HG03060 (cell line): ENCODE results near the gene RAB21.
"Not testable (repeated sequence)": the region's sequence is repeated elsewhere in the genome, so short reads cannot be mapped to it uniquely, and the experiment has no call there.

Source experiments
- ATAC-seq: cut with Tn5 transposase; IDR thresholded peaks from one replicate; pipeline ENCODE4 v1.9.1; 2021; ENCODE audit warnings: low read depth, moderate number of reproducible peaks; ENCODE audit not compliant: unreplicated experiment

The RAB21 gene

DNA sequence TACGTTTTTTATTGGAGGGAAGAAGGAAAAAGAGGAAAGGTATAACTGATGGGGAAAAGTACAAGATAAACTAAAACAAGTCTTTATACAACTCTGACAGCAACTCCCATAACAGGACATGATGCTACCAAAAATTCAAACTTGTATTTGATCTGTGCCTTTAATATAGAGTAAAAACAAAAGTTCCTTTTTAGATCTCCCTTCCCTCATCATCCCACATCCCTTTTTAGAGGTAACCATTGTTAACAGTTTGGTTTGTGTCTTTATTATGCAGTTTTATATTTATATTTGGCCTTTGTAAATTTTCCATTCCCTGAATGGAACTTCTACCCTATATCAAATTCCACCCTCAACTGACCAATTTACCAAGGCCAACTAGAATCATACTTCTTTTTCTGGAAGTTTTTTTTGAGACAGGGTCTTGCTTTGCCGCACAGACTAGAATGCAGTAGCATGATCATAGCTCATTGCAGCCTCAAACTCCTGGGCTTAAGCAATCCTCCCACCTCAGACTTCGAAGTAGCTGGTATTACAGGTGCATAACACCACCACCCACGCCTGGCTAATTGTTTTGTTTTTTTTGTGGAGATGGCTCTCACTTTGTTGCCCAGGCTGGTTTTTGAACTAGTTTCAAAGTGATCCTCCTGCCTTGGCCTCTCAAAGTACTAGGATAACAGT, 36.9 kb downstream of the RAB21 start:
- no peak for ATAC-seq

- no peak for ATAC-seq
Observed at GRCh38 chr12:71792599-71792998, 37.9 kb downstream of the RAB21 start.

DNA sequence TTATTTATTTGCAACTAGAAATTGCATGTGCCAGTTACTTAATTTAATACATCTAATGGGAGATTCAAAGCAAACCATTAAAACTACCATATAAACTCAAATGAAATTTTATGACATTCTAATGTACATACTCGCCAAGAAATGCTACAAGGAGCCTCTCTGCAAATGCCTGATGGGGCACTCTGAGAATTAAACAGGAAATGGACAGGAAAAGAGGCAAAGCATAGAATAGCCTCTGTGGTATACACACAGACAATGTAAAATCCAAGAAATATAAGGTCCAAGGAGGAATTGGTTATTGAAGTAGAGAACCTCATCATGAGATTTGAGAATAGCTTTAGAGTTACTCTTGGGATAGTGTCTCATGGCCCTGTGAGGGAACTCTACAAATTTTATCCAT, 41.2 kb downstream of the RAB21 start:
- no peak for ATAC-seq

DNA sequence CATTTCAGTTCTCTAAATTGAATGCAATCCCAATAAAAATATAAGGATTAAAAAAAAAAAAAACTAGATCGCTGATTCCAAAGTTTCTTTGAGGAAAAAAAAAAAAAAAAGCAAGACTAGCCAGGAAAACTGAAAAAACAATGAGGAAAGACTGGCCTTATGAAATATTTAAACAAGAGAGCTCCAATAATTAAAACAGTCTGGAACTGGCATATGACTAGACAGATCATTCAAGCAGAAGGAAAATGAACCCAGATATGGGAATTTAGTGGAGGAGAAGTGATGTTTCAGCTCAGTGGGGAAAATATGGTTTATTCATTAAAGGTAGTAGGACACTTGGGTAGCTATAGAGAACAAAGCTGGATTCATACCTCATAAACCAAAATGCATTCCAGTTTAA, 42.9 kb downstream of the RAB21 start:
- ATAC-seq = no peak

GRCh38 chr12:71799106-71799505, 44.4 kb downstream of the RAB21 start:
- ATAC-seq = no peak

- no peak for ATAC-seq
Observed at GRCh38 chr12:71800177-71800576, 45.5 kb downstream of the RAB21 start.

GRCh38 chr12:71804505-71804904, 49.8 kb downstream of the RAB21 start:
- no peak for ATAC-seq

DNA sequence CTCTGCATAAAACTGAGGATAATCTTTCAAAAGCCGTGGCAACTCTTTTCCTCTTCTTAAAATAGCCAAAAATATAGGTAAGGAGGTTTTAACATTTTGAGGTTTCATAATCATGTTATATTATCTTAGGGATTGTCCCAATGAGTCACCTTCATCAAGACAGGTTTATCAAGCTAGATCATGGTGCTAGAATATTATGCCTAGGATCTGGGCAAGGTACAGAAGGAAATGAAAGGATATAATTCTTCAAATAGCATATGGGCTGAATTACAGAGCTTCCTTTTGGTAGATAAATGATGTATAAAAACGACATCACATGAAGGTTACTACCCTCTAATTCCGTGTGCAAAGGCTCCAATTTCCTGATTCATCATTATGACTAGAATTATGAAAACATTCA, 56.3 kb downstream of the RAB21 start:
- no peak for ATAC-seq

DNA sequence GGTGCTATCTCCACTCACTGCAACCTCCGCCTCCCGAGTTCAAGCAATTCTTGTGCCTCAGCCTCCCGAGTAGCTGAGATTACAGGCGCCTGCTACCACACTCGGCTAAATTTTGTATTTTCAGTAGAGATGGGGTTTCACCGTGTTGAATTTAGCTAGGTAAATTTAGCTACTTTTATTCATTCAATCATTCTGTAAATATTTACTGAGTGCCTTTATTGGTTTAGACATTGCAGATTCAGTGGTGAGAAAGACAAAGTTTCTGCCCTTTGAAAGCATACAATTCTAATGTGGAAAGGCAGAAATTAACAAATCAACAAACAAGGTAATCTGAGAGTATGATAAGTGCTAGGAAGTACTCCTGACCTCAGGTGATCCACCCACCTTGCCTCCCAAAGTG, 60.6 kb downstream of the RAB21 start:
- not testable (repeated sequence) for ATAC-seq

- ATAC-seq = not testable (repeated sequence)
Observed at GRCh38 chr12:71822088-71822487, 67.4 kb downstream of the RAB21 start.

GRCh38 chr12:71828813-71829212, 74.2 kb downstream of the RAB21 start:
- no peak for ATAC-seq

GRCh38 chr12:71837356-71837755, 82.7 kb downstream of the RAB21 start:
- no peak for ATAC-seq

- no peak for ATAC-seq
Observed at GRCh38 chr12:71838231-71838630, 83.6 kb downstream of the RAB21 start.

- no peak for ATAC-seq
Observed at GRCh38 chr12:71838676-71839075, 84.0 kb downstream of the RAB21 start.

GRCh38 chr12:71840231-71840847, 85.7 kb downstream of the RAB21 start:
- ATAC-seq = no peak

GRCh38 chr12:71846322-71846940, 91.8 kb downstream of the RAB21 start:
- no peak for ATAC-seq

- ATAC-seq = no peak
Observed at GRCh38 chr12:71848212-71848611, 93.5 kb downstream of the RAB21 start.

GRCh38 chr12:71849109-71849851, 94.6 kb downstream of the RAB21 start:
- no peak for ATAC-seq
